Amygdala (tissue), 56 donors: ENCODE measurements around the gene SCEL.
"Not testable (repeated sequence)": the region's sequence is repeated elsewhere in the genome, so short reads cannot be mapped to it uniquely, and the experiment has no call there.

Source experiments
- DNase-seq, 56 donors: peaks; one replicate each; lab custom pipeline; 2025; lab: John Stamatoyannopoulos, UW

The SCEL gene

GRCh38 chr13:77650409-77650808 lies 114.9 kb downstream of the SCEL start:
- no peak for DNase-seq

- no peak for DNase-seq
Measured at GRCh38 chr13:77653301-77653700, 117.8 kb downstream of the SCEL start.

- DNase-seq, result not testable (repeated sequence)
Measured at GRCh38 chr13:77660016-77660415, 124.5 kb downstream of the SCEL start.

GRCh38 chr13:77660841-77661250 lies 125.3 kb downstream of the SCEL start:
- DNase-seq, result no peak

- not testable (repeated sequence) for DNase-seq
Measured at GRCh38 chr13:77662301-77662700, 126.8 kb downstream of the SCEL start.

- not testable (repeated sequence) for DNase-seq
Measured at GRCh38 chr13:77662831-77663230, 127.3 kb downstream of the SCEL start.

- no peak for DNase-seq
Measured at GRCh38 chr13:77674852-77675251, 139.3 kb downstream of the SCEL start.

- no peak for DNase-seq
Measured at GRCh38 chr13:77678691-77679235, 143.3 kb downstream of the SCEL start.

- DNase-seq, result no peak
Measured at GRCh38 chr13:77687799-77688198, 152.3 kb downstream of the SCEL start.

GRCh38 chr13:77691871-77692270 lies 156.4 kb downstream of the SCEL start:
- no peak for DNase-seq

- DNase-seq, result no peak
Measured at GRCh38 chr13:77692746-77693448, 157.4 kb downstream of the SCEL start.

GRCh38 chr13:77693449-77693940 lies 158.0 kb downstream of the SCEL start:
- DNase-seq, result no peak
